DND-41 (cell line): Measurements from ENCODE around the gene SEMA3A.

Experiments used
- EZH2 ChIP-seq: IDR thresholded peaks from 3 replicates; pipeline ENCODE4 v1.6.1; 2012; ENCODE audit warnings: borderline replicate concordance, low read depth, mild to moderate bottlenecking, moderate library complexity, low read length, inconsistent platforms; ENCODE audit not compliant: severe bottlenecking
- TF ChIP-seq, protein P1 (sequence below): IDR thresholded peaks from 2 replicates; pipeline ENCODE4 v1.5.1; 2012; ENCODE audit warnings: borderline replicate concordance, low read length, moderate library complexity, mild to moderate bottlenecking; ENCODE audit not compliant: poor library complexity, severe bottlenecking; ENCODE audit errors: extremely low read depth

DNA sequence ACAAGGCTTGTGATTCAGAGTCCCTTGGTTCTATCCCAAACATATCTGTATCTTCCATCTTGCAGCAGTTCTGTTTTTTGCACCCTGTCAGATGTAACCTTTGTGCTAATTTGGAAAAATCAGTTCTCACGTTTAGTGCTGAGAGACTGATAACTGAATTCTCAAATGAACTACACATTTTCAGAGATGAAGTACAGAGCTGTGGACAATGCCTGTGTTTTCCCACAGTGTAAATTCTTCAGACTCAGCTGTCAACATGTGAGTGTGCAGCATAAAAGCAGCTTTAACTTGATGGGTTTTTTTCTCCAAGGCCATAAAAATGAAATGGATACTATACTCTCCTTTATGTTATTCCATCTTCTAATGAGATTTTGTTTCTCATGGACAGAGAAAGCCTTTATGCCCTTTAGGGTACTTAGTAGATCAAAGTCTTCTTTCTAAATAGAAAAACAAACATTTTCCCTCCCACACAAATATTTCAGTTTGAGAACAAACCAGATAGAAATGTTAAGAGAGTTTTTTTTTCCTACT is 150.9 kb downstream of the SEMA3A start:
- TF ChIP-seq, protein P1, sequence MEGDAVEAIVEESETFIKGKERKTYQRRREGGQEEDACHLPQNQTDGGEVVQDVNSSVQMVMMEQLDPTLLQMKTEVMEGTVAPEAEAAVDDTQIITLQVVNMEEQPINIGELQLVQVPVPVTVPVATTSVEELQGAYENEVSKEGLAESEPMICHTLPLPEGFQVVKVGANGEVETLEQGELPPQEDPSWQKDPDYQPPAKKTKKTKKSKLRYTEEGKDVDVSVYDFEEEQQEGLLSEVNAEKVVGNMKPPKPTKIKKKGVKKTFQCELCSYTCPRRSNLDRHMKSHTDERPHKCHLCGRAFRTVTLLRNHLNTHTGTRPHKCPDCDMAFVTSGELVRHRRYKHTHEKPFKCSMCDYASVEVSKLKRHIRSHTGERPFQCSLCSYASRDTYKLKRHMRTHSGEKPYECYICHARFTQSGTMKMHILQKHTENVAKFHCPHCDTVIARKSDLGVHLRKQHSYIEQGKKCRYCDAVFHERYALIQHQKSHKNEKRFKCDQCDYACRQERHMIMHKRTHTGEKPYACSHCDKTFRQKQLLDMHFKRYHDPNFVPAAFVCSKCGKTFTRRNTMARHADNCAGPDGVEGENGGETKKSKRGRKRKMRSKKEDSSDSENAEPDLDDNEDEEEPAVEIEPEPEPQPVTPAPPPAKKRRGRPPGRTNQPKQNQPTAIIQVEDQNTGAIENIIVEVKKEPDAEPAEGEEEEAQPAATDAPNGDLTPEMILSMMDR: no peak
- TF ChIP-seq EZH2: no peak
